Measurements from ENCODE around the gene PTPRF.

DNA sequence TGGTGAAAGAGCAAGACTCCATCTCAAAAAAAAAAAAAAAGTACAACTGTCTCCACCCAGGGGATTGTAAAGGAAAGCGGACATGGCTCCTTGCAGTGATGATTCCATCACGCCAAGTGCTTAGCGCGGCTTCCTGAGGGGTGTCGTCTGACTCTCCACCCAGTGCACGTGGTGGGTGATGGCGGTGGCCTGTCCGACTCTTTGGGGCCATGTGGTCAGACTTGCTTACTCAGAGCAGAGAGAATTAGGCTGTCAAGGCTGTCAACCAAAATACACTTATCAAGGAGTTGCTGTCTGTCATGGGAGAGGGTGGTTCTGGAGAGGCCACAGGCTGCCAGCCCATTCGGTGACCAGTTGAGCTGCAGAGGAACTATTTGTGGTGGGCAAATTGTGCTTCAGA lies 49.4 kb downstream of the PTPRF start:
- TF ChIP-seq, protein P1, sequence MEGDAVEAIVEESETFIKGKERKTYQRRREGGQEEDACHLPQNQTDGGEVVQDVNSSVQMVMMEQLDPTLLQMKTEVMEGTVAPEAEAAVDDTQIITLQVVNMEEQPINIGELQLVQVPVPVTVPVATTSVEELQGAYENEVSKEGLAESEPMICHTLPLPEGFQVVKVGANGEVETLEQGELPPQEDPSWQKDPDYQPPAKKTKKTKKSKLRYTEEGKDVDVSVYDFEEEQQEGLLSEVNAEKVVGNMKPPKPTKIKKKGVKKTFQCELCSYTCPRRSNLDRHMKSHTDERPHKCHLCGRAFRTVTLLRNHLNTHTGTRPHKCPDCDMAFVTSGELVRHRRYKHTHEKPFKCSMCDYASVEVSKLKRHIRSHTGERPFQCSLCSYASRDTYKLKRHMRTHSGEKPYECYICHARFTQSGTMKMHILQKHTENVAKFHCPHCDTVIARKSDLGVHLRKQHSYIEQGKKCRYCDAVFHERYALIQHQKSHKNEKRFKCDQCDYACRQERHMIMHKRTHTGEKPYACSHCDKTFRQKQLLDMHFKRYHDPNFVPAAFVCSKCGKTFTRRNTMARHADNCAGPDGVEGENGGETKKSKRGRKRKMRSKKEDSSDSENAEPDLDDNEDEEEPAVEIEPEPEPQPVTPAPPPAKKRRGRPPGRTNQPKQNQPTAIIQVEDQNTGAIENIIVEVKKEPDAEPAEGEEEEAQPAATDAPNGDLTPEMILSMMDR (IDR thresholded peaks at IDR 0.05) = no peak
- no peak for TF ChIP-seq POLR2A (IDR thresholded peaks at IDR 0.05)

Data from lower leg skin (tissue), 3 donors.